H1 (cell line): ENCODE results near the gene OR1I1. TPM values are rescaled to one million over a fixed set of nuclear protein-coding genes. Genes with fewer than 3 reads are reported as not detected.

Experiments used
- RBBP5 ChIP-seq: IDR thresholded peaks from 2 replicates; pipeline ENCODE4 v1.7.1; 2012; ENCODE audit warnings: low read depth, mild to moderate bottlenecking, inconsistent platforms, low read length, moderate library complexity, borderline replicate concordance
- polyA plus RNA-seq, 7 experiments: library from polyadenylated mRNA; depleted of rRNA in 3 of 7; stranded (reverse) in 5 of 7; unstranded in 2 of 7; fragments of >200 nt in 5 of 7; fragments of 200-250 nt in 2 of 7; gene quantifications; 1 replicate in 5 of 7; 2 replicates in 1 of 7; 4 replicates in 1 of 7; pipeline versions ENCODE4 v1.2.1 to v1.2.3, GENCODE V29; 2011 to 2013; ENCODE audit warnings: missing spikeins in 2 of 7, mixed read lengths in 2 of 7
- total RNA-seq: library from RNA; stranded (reverse); fragmentation: NEBNext Ultra II Directional; extraction: Animal tissue kit (Norgen Biotek cat#: 25700); gene quantifications from 2 replicates; pipeline ENCODE4 v1.2.1, GENCODE V29; 2021
- TF ChIP-seq, protein P1 (sequence below): fragments of 300-600 bp; sonication (generic); IDR thresholded peaks from 2 replicates; pipeline ENCODE4 v1.7.1; 2012; ENCODE audit warnings: low read length, moderate library complexity, mild to moderate bottlenecking, inconsistent platforms; ENCODE audit not compliant: insufficient replicate concordance

OR1I1 gene
- total and polyA plus RNA-seq, 2 of the 8 experiments (the other 6 are each of a cell fraction or from before 2014, with no cell fraction given), result not detected

DNA sequence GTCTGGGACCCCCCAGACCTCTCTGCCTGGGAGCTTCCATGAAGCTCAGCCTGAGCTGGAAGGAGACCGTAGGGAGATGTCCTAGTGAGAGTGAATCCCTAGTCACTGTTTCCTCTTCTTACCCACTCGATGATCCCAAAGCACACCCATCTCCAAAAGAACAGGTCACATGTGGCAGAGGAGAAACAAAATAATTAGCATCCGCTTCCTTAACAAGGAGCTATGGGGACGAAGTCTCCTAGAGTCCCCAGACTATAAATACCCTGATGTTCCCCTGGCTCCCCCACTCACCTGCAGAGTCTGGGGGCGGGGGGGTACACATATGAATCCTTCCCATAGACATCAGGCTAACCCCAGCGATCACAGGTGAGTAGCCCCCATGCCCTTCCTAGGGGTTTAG lies at the start of gene OR1I1 (continued):
- TF ChIP-seq, protein P1, sequence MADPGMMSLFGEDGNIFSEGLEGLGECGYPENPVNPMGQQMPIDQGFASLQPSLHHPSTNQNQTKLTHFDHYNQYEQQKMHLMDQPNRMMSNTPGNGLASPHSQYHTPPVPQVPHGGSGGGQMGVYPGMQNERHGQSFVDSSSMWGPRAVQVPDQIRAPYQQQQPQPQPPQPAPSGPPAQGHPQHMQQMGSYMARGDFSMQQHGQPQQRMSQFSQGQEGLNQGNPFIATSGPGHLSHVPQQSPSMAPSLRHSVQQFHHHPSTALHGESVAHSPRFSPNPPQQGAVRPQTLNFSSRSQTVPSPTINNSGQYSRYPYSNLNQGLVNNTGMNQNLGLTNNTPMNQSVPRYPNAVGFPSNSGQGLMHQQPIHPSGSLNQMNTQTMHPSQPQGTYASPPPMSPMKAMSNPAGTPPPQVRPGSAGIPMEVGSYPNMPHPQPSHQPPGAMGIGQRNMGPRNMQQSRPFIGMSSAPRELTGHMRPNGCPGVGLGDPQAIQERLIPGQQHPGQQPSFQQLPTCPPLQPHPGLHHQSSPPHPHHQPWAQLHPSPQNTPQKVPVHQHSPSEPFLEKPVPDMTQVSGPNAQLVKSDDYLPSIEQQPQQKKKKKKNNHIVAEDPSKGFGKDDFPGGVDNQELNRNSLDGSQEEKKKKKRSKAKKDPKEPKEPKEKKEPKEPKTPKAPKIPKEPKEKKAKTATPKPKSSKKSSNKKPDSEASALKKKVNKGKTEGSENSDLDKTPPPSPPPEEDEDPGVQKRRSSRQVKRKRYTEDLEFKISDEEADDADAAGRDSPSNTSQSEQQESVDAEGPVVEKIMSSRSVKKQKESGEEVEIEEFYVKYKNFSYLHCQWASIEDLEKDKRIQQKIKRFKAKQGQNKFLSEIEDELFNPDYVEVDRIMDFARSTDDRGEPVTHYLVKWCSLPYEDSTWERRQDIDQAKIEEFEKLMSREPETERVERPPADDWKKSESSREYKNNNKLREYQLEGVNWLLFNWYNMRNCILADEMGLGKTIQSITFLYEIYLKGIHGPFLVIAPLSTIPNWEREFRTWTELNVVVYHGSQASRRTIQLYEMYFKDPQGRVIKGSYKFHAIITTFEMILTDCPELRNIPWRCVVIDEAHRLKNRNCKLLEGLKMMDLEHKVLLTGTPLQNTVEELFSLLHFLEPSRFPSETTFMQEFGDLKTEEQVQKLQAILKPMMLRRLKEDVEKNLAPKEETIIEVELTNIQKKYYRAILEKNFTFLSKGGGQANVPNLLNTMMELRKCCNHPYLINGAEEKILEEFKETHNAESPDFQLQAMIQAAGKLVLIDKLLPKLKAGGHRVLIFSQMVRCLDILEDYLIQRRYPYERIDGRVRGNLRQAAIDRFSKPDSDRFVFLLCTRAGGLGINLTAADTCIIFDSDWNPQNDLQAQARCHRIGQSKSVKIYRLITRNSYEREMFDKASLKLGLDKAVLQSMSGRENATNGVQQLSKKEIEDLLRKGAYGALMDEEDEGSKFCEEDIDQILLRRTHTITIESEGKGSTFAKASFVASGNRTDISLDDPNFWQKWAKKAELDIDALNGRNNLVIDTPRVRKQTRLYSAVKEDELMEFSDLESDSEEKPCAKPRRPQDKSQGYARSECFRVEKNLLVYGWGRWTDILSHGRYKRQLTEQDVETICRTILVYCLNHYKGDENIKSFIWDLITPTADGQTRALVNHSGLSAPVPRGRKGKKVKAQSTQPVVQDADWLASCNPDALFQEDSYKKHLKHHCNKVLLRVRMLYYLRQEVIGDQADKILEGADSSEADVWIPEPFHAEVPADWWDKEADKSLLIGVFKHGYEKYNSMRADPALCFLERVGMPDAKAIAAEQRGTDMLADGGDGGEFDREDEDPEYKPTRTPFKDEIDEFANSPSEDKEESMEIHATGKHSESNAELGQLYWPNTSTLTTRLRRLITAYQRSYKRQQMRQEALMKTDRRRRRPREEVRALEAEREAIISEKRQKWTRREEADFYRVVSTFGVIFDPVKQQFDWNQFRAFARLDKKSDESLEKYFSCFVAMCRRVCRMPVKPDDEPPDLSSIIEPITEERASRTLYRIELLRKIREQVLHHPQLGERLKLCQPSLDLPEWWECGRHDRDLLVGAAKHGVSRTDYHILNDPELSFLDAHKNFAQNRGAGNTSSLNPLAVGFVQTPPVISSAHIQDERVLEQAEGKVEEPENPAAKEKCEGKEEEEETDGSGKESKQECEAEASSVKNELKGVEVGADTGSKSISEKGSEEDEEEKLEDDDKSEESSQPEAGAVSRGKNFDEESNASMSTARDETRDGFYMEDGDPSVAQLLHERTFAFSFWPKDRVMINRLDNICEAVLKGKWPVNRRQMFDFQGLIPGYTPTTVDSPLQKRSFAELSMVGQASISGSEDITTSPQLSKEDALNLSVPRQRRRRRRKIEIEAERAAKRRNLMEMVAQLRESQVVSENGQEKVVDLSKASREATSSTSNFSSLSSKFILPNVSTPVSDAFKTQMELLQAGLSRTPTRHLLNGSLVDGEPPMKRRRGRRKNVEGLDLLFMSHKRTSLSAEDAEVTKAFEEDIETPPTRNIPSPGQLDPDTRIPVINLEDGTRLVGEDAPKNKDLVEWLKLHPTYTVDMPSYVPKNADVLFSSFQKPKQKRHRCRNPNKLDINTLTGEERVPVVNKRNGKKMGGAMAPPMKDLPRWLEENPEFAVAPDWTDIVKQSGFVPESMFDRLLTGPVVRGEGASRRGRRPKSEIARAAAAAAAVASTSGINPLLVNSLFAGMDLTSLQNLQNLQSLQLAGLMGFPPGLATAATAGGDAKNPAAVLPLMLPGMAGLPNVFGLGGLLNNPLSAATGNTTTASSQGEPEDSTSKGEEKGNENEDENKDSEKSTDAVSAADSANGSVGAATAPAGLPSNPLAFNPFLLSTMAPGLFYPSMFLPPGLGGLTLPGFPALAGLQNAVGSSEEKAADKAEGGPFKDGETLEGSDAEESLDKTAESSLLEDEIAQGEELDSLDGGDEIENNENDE, result no peak
- TF ChIP-seq RBBP5, result no peak
